NCI-H128 (cell line): ENCODE measurements around the gene SLC25A24.
A peak's percentile ranks its signal among the peaks of the same experiment; 100 is the strongest.
"Not testable (repeated sequence)": the region's sequence is repeated elsewhere in the genome, so short reads cannot be mapped to it uniquely, and the experiment has no call there.

Experiments
- DNase-seq: peaks from one replicate; lab custom pipeline; 2025; ENCODE audit not compliant: unreplicated experiment; lab: John Stamatoyannopoulos, UW

The SLC25A24 gene

DNA sequence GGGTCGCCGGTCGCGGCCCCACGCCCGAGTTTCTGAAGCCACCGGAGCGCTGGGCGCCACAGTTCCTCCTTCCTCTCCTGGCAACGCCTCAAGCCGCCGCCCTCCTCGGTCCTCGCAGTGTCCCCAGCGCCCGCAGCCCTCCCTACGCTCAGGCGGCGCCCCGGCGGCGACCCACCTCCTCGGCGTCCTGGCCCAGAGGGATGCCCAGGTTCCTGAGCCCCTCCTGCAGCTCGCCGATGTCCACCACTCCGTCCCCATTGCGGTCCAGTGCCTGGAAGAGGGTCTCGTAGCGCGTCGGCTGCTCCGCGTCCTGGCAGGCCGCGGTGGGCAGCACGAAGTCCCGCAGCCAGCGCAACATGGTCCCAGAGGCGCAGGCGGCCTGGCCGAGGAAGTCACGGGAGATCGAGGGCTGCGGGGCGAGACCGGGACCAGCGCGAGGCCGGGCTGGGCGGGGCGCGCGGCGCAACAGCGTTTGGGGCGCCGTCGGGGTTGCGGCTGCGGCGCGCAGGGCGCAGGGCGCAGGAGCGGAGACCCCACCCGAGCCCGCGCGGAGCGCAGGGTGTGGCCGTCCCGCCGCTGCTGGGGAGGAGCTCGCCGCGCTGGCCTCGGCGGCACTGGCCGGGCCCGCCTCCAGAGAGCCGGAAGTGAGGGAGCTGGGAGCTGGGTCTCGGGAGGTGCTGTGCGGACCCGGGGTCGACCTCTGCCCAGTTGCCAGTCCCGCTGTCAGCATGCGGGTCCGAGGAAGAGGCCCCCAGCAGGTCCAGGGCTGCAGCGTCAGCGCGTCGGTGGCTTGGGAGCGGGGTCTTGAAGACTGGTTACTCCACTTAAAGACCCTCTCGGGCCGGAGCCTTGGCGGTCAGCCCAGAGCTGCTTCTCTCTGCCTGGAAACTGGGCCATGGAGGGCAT, at the start of gene SLC25A24:
TSS of gene SLC25A24 (minus strand) at position 563 of the 906 bp plus-strand sequence. CDS start at position 358, 205 bp downstream.
- peak; percentile 58 for DNase-seq

DNA sequence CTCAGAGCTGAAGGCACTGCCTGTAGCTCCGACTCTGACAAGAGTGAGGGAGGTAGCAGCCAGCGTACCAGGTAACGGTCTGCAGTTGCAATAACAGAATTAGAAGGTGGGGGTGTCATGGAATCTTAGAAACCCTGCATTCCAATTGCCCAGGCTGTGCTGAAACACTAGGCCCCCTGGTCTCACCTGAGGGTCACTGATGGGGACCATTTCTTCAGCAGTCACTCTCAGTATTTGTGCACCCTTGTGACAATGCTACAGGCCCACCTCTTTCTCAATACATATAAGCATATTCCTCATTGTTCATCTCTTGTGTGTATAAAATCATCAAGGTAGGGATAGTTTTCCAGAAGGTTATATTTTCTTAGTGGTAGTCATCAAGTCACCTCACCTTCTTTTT, 43.8 kb upstream of the SLC25A24 start, which contains the start of gene NBPF4:
TSS of gene NBPF4 (minus strand) at position 101 of the 400 bp plus-strand sequence. CDS start 315 bp downstream, outside the sequence.
- not testable (repeated sequence) for DNase-seq

DNA sequence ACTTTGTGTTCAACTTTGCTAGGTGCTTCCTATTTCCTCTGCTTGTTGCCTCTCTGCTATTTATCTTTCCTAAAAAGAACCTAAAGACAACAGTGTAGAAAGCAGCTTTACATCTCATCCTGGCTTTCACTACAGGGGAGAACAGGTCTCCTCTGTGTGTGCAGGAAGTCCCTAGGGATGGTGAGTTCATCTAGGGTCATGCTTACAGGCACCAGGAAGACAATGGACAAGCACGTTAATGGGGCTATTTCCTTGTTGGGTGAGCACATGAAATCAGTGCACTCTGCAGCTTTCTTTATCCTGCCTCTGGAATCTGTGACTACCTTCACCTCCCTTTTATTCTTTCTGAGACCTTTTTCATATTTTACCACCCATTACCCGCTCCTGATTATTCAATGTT, 39.3 kb upstream of the SLC25A24 start:
- DNase-seq = not testable (repeated sequence)

DNA sequence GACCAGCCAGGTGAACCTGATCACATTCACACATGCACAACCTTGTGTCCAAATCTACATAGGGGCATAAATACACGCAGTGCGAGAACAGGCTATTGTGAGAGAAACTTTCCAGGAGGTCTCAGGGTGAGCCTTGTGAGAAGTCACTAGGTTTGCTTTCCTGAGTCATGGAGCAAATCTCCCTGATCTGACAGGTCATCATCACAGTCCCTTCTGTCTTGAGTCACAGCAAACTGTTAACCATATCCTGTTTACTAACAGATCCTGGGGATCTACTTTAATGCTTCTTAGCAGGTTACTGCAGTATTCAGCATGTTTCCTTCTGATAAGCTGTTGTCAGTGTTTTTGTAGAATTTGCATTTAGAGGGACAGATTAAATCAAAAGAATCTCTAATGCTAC, 35.2 kb upstream of the SLC25A24 start:
- DNase-seq = not testable (repeated sequence)

DNA sequence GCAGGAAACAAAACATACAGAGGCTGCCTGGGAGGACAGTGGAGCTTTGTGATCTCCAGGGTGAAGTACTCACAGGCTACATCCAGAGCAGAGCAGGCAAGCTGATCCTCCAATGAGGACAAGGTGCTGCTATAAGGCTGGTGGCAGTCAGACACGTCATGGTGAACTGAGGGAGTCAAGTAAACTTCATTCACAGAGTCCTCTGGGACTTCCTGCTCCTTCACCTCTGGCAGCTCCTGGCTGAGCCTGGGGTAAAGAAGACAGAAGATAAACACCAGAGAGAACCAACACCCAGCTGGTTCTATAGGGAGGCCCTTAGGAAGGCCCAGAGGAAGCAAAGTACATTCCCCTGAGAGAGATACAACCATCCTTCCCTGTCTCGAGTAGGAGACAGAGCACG, 32.0 kb upstream of the SLC25A24 start:
- DNase-seq = not testable (repeated sequence)

DNA sequence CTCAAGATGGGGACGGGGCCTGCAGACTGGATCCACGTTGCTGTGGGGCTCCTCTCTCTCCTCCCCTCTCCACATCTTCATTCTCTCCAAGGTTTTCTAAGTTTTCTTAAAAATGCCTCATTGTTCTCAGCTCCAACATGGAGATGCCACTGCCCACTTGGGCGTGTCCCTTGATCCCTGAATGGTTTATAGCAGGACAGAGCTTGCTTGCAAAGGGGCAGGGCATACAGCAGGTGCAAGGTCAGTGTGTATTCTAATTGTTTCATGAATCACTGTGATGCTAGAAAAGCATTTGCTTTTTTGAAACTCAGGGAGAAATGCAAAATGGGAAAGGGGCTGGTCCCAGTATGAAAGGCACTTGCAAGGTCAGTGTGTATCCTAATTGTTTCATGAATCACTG, 29.8 kb upstream of the SLC25A24 start:
- not testable (repeated sequence) for DNase-seq

DNA sequence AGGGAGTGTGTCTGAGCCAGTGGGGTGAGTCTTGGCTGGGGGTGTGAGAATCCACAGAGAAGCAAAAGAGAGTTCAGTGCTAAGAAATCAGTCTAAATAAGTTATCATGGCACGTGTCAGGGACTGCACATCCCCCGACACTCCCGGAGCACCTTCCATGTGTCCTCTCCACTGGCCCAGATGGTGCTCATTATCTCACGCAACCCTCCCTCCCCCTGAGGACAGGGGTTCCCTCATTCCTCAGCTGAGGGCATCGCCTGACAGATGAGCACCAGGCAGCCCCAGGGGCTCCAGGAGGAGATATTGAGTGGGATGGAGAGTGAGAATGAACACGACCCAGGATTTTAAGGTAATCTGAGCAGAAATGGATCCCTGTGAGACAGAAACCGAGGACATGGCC, 27.6 kb upstream of the SLC25A24 start:
- not testable (repeated sequence) for DNase-seq

DNA sequence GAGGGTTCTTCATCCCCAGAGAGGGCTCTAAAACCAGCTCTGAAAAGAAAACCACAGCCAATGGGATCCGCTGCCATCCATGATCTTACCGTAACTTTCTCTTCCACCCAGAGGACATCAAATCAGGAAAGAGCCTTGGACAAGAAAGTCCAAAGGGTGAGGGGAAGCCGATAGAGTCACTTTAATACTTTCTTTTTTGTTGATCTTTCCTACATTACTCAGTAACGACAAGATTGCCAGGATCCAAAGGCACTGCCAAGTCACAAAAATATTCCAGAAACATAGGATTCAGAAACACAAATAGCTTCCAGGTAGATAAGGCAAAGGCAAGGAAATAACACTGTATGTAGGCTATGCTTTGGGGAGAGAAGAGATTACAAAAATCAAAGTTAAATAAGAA, 26.7 kb upstream of the SLC25A24 start:
- DNase-seq = not testable (repeated sequence)

DNA sequence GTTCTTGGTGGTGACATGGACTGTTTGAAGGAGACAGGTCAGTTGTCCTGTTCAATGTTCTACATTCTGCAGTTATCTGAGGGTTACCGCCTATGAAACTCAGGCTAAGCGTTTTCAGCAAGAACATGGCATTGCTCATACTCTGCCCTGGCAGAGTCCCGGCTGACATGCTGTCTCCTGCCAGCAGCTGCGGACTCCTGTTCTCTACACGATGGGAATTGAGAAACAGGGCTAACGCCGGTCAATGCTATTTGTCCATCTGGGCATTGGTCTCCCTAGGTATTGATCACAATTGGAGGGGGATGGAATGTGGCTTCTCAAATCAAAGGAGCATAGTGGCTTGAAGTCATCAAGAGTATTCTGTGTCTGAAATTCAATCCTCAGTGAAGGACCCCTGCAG, 23.1 kb upstream of the SLC25A24 start:
- DNase-seq = not testable (repeated sequence)

DNA sequence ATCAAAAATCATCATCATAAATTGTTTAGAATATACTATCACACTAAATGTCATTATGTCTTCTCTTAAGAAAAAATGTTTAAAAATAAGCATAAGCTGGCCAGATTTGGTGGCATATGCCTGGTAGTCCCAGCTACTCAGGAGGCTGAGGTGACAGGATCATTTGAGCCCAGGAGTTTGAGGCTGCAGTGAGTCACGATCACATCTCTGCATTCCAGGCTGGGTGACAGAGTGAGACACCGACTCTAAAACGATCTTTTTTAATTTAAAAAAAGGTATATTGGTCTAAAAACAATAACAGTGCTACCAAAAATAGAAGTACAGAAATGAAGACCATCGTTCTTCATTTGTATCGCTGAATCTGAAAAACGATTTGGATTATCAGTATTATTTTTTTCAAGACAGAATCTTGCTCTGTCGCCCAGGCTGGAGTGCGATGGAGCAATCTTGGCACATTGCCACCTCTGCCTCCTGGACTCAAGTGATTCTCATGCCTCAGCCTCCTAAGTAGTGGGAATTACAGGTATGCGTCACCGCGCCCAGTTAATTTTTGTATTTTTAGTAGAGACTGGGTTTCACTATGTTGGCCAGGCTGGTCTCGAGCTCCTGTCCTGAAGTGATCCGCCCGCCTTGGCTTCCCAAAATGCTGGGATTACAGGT, 17.5 kb upstream of the SLC25A24 start:
- DNase-seq = not testable (repeated sequence)

DNA sequence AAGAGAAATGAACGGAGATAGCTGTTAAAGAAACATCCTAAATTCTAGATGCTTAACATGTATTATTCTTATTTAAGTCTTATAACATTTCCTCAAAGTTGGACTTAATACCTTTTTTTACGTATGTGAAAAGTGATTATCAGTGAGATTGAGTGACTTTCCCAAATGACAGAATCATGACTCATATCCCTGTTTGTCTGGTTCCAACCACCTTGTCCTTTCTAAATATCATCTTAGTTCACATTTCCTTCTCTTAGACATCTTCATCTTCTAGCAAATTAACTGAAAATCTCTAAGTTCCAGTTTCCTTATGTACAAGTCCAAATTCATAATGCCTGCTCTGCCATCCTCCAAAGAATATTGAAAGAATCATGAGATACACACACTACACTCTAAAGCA, 16.9 kb upstream of the SLC25A24 start:
- not testable (repeated sequence) for DNase-seq

DNA sequence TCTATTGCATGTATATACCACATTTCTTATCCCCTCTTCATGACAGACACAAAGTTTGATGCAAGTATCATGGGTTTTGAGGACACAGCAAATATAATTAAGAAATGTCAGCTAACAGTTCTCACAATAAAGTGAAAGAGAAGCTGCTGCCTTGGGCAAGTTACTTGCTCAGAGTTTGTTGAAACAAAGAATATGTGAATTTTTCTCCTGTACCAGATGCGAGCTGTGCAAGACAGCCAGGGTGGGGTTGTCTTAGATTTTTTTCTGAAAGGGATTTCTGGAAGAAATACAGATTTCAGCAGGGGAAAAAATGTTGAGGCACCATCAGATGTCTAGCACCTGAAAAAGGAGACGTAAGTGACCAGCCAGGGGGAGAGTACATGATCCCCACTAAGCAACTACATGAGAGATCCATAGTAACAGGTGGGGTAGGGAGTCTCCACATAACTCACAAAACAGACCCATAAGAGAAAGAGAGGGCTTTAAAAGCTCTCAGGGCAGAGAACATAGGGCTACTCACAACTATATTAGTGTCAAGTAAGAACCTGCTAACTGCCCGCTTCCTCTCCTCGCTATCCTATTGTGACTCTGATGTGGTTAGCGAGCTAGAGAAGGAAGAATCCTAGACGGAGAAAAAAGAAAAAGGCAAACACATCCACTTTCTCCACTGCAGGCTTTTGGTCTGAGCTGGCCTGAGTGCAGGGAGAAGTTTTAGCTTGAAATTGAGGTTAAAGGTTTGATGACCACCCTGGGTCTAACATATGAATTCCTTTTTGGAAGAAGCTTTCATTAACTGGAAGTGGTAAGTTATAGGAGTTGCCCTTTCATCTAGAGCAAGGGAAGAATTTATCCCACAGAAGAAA, 16.1 kb upstream of the SLC25A24 start:
- not testable (repeated sequence) for DNase-seq

DNA sequence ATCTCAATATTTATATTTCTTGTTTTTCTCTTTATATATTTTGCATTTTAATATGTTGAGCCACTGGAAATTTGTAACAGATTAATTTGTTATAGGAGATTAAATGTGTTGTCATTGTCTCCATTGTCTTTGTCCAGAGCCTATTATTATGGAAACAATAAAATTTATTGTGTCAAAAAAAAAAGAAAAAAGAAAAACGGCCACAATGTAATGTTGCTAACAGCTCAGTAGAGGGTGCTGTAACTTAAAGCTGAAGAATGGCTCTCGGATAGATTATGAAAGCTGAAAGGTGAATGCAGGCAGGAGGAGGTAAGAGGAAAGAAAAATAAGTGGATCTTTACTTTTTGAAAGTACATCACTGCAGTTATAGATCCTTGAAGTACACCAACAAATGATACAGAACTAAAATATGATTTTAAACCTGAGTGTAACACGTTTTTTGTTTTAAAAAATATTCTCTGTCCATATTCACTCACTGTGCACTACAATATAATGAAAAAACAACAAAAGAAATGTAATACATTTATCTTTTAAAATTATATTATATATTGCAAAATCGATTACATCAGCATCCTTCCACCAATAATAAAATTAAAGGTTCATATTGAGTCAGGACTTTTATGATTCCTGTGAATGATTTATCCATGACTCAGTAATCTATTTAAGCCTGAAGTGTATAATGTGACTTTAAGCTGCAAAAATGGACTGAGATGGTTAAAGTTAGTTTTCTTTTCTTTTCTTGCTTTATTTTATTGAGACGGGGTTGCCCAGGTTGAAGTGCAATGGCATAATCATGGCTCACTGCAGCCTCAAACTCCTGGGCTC, 14.7 kb upstream of the SLC25A24 start:
- DNase-seq = not testable (repeated sequence)

DNA sequence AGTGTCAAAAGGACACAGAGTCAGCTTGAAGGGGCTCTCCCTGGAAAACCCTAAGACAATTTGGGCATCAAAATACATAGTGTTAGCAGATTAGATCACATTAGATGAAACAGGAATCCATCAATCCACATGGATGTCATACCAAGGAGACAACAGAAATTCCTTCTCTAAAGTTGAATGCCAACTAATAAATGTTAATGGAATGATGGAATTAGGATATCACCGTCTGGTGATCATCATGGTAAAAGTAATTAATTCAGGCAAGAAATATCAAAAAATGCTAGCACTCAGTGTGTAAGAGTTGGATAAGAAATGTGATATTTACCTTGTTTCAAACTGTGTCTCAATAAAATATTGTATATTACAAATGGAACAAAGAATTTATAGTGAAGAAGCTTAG, 10.9 kb upstream of the SLC25A24 start:
- no peak for DNase-seq

DNA sequence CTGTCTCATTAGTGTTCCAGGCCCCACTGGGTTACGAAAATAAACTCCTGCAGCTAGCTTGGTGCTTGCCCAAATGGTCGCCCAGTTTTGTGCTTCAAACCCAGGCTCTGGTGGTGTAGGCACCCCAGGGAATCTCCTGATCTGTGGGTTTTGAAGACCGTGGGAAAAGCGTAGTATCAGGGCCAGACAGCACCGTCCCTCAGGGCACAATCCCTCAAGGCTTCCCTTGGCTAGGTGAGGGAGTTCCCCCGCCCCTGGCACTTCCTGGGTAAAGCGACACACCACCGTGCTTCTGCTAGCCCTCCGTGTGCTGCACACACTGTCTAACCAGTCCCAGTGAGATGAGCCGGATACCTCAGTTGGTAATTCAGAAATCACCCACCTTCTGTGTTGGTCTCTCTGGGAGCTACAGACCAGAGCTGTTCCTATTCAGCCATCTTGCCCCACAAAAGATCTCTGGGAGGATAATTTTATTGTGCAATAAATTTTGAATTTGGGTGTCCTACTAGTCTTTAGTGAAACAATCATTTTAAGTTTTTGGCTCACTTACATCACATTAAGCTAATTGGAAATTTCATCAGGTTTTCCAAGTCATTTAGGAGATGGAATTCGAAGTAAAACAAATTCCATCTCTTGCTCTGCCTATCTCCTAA, 9.4 kb upstream of the SLC25A24 start:
- no peak for DNase-seq

DNA sequence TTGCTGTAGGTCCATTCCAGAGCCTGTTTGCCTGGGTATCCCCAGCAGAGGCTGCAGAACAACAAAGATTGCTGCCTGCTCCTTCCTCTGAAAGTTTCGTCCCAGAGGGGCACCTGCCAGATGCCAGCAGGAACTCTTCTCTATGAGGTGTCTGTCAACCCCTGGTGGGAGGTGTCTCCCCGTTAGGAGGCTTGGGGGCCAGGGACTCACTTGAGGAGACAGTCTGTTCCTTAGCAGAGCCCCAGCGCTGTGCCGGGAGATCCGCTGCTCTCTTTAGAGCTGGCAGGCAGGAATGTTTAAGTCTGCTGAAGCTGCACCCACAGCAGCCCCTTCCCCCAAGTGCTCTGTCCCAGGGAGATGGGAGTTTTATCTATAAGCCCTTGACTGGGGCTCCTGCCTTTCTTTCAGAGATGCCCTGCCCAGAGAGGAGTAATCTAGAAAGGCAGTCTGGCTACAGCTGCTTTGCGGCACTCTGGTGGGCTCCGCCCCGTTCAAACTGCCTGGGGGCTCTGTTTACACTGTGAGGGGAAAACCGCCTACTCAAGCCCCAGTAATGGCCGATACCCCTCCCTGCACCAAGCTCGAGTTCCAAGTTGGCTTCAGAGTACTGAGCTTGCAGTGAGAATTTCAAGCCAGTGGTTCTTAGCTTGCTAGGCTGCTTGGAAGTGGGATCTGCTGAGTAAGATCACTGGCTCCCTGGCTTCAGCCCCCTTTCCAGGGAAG, 8.7 kb upstream of the SLC25A24 start:
- DNase-seq = no peak

DNA sequence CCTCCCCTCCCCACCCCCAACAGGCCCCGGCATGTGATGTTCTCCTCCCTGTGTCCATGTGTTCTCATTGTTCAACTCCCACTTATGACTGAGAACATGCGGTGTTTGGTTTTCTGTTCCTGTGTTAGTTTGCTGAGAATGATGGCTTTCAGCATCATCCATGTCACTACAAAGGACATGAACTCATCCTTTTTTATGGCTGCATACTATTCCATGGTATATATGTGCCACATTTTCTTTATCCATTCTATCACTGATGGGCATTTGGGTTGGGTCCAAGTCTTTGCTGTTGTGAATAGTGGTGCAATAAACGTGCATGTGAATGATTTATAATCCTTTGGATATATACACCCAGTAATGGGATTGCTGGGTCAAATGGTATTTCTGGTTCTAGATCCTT, 3.4 kb upstream of the SLC25A24 start:
- DNase-seq = not testable (repeated sequence)

DNA sequence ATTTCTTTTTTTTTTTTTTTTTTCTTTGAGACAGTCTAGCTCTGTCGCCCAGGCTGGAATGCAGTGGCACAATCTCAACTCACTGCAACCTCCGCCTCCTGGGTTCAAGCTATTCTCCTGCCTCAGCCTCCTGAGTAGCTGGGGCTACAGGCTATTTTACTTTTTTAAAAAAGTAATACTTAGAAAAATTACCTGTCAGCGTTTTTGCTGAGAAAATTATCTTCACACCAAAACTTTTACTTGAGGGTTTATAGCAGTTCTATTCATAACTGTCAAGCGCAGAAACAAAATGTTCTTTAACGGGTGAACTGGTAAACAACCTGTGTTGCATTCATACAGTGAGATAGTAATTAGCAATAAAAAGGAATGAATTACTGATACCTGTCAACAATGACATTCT, 1.5 kb upstream of the SLC25A24 start:
- no peak for DNase-seq

DNA sequence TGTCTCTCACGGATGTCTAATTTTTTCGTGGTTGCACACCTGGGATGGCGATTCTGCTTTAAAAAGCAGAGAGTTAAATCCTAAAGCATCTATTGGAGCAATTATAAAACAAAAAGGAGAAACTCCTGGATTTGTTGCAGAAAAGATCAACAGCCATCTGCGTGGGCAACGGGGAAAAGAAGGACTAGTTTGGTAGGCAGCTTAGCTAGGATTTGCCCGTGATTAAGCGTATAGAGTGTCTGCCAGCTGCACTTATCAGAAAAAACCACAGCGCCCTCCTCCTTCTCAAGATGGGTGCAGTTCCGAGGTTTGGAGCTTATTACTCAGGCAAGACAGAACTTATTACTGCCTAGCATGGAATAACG, 526 bp upstream of the SLC25A24 start:
- DNase-seq = peak; percentile 43
